ENCODE data around the gene MAN1B1.

GRCh38 chr9:137045294-137046087, 41.3 kb upstream of the MAN1B1 start:
- TF ChIP-seq, protein P1, sequence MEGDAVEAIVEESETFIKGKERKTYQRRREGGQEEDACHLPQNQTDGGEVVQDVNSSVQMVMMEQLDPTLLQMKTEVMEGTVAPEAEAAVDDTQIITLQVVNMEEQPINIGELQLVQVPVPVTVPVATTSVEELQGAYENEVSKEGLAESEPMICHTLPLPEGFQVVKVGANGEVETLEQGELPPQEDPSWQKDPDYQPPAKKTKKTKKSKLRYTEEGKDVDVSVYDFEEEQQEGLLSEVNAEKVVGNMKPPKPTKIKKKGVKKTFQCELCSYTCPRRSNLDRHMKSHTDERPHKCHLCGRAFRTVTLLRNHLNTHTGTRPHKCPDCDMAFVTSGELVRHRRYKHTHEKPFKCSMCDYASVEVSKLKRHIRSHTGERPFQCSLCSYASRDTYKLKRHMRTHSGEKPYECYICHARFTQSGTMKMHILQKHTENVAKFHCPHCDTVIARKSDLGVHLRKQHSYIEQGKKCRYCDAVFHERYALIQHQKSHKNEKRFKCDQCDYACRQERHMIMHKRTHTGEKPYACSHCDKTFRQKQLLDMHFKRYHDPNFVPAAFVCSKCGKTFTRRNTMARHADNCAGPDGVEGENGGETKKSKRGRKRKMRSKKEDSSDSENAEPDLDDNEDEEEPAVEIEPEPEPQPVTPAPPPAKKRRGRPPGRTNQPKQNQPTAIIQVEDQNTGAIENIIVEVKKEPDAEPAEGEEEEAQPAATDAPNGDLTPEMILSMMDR (optimal IDR thresholded peaks at IDR 0.05 in 1 of 3, IDR thresholded peaks at IDR 0.05 in 1 of 3, conservative IDR thresholded peaks at IDR 0.05 in 1 of 3; ENCODE audit: extremely low read depth in 1 of 3, insufficient read depth in 2 of 3, low read length in 3 of 3), result no peak
- no peak for TF ChIP-seq EZH2 (IDR thresholded peaks at IDR 0.05; ENCODE audit: low read length)

All from keratinocyte (primary cell).